ENCODE measurements around the gene KRTAP23-1.

KRTAP23-1 gene

GRCh38 chr21:30336596-30336995, 11.8 kb downstream of the KRTAP23-1 start:
- Mint-ChIP-seq H3K36me3 (ENCODE audit: low read depth) (no peaks in the 10 kb centered on the region), H3K27ac (no peak overlapping the region)

GRCh38 chr21:30333736-30334135, 14.7 kb downstream of the KRTAP23-1 start:
- no peaks in the 10 kb centered on the region for H3K27me3 Mint-ChIP-seq
- no peaks in the 10 kb centered on the region for H3K4me1 Mint-ChIP-seq (ENCODE audit: low read depth)
- H3K36me3 Mint-ChIP-seq (ENCODE audit: low read depth): no peaks in the 10 kb centered on the region
- no peak overlapping the region for H3K27ac Mint-ChIP-seq
- H3K9me3 Mint-ChIP-seq: no peaks in the 10 kb centered on the region
- no peak overlapping the region for H3K4me3 Mint-ChIP-seq

More at GRCh38 chr21:30336596-30336995, 11.8 kb downstream of the KRTAP23-1 start:
- Mint-ChIP-seq H3K27me3 (no peaks in the 10 kb centered on the region), H3K4me3 (no peak overlapping the region), H3K9me3 (no peaks in the 10 kb centered on the region), H3K4me1 (ENCODE audit: low read depth) (no peaks in the 10 kb centered on the region)

DNA sequence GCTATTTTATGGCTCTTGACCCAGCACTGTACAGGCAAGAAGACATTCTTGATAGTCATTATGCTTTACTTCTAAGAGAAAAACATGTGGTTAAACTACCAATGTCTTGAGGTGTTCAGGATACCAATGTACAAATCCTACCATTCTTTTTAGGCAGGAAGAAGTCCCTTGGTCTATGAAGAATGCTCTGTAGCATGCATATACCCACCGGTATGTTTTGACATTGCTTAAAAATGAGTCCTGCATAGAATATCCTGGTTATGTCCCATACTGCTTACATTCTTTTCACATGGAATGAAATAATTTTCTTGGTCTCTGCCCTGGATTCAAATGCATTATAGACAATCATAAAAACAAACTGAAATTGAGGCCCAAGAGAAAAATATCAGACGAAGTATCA, 15.7 kb downstream of the KRTAP23-1 start:
- Mint-ChIP-seq H3K4me1 (ENCODE audit: low read depth) (no peaks in the 10 kb centered on the region), H3K36me3 (ENCODE audit: low read depth) (no peaks in the 10 kb centered on the region), H3K27me3 (no peaks in the 10 kb centered on the region), H3K27ac (no peak overlapping the region), H3K9me3 (no peaks in the 10 kb centered on the region), H3K4me3 (no peak overlapping the region)

GRCh38 chr21:30329203-30329875, 19.1 kb downstream of the KRTAP23-1 start:
- Mint-ChIP-seq H3K9me3 (peaks cover 4% of the 10 kb centered on the region), H3K4me3 (no peak overlapping the region)

DNA sequence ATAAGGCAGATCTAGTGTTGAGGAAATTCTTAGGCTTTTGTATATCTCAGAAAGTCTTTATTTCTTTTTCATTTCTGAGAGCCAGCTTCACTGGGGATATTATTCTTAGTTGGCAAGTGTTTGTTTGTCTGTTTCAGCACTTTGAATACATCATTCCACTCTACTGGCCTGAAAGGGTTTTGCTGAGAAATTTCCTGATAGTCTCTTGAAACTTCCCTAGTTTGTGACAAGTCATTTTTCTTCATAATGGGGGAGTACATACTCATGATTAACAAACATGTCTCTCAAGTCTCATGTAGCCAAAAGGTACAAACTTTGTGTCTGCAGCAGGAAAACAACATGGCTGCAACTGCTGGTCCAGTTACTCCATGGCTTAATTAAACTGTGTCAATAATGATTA, 22.0 kb downstream of the KRTAP23-1 start:
- Mint-ChIP-seq H3K27ac (no peak overlapping the region), H3K27me3 (peaks cover 9% of the 10 kb centered on the region), H3K36me3 (ENCODE audit: low read depth) (no peaks in the 10 kb centered on the region), H3K9me3 (peaks cover 8% of the 10 kb centered on the region), H3K4me3 (no peak overlapping the region), H3K4me1 (ENCODE audit: low read depth) (no peaks in the 10 kb centered on the region)

More at GRCh38 chr21:30329203-30329875, 19.1 kb downstream of the KRTAP23-1 start:
- no peaks in the 10 kb centered on the region for H3K4me1 Mint-ChIP-seq (ENCODE audit: low read depth)
- peaks cover 8% of the 10 kb centered on the region for H3K27me3 Mint-ChIP-seq
- H3K27ac Mint-ChIP-seq: no peak overlapping the region
- no peaks in the 10 kb centered on the region for H3K36me3 Mint-ChIP-seq (ENCODE audit: low read depth)

DNA sequence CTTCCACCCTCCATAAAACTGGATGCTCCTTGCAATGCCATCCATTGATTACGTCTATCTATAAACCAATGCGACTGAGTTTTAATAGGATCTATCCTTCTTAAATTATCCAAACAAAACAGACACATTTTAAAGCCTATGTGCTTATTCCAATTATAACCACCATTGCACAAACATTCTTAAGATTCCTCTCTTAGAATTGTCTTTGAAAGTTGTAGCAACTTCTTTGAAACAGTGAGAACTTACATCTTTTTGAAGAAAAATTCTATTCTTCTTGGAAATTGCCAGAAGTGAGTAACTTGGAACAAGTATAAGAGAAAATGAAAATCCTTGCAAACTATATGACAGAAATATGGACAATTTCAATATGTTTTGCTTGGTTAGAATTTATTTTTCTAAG, 28.2 kb downstream of the KRTAP23-1 start, which contains the start of gene KRTAP26-1:
Gene KRTAP26-1 (minus strand): TSS at position 101 of the 400 bp plus-strand sequence. CDS start 280 bp downstream, outside the sequence.
- H3K4me1 Mint-ChIP-seq (ENCODE audit: low read depth): no peaks in the 10 kb centered on the region

GRCh38 chr21:30315701-30316100, 32.7 kb downstream of the KRTAP23-1 start:
- no peaks in the 10 kb centered on the region for H3K36me3 Mint-ChIP-seq (ENCODE audit: low read depth)
- H3K9me3 Mint-ChIP-seq: no peaks in the 10 kb centered on the region
- H3K27ac Mint-ChIP-seq: no peak overlapping the region
- no peak overlapping the region for H3K4me3 Mint-ChIP-seq
- H3K4me1 Mint-ChIP-seq (ENCODE audit: low read depth): no peaks in the 10 kb centered on the region
- H3K27me3 Mint-ChIP-seq: peaks cover 2% of the 10 kb centered on the region

More for the DNA sequence above, 28.2 kb downstream of the KRTAP23-1 start, which contains the start of gene KRTAP26-1:
- peaks cover 5% of the 10 kb centered on the region for H3K9me3 Mint-ChIP-seq
- no peak within 1 kb of the TSS for H3K4me3 Mint-ChIP-seq
- no peaks in the 10 kb centered on the region for H3K36me3 Mint-ChIP-seq (ENCODE audit: low read depth)
- H3K27ac Mint-ChIP-seq: no peak within 1 kb of the TSS
- peaks cover 5% of the 10 kb centered on the region for H3K27me3 Mint-ChIP-seq

DNA sequence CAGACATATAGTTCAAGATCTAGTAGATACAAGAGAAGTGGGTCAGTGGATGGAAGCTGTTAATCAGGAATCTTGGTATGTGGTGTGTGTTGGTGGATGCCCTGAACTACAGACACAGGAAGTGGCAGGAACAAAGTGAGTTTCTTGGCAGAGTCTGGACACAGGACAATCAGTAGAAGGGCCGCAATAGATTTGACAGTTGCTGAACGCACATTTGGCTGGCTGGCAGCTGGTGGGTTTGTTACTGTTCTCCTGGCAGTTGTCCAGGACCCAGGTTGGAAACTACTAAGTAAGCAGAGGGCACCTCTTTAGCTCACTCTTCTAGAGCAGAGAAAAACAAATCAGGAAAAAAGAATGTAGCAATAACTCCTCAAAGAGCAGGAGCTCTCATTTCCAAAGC, 41.5 kb downstream of the KRTAP23-1 start:
- no peak overlapping the region for H3K4me3 Mint-ChIP-seq
- H3K9me3 Mint-ChIP-seq: no peaks in the 10 kb centered on the region
- H3K4me1 Mint-ChIP-seq (ENCODE audit: low read depth): no peaks in the 10 kb centered on the region
- H3K27ac Mint-ChIP-seq: no peak overlapping the region
- H3K27me3 Mint-ChIP-seq: no peaks in the 10 kb centered on the region
- no peaks in the 10 kb centered on the region for H3K36me3 Mint-ChIP-seq (ENCODE audit: low read depth)

DNA sequence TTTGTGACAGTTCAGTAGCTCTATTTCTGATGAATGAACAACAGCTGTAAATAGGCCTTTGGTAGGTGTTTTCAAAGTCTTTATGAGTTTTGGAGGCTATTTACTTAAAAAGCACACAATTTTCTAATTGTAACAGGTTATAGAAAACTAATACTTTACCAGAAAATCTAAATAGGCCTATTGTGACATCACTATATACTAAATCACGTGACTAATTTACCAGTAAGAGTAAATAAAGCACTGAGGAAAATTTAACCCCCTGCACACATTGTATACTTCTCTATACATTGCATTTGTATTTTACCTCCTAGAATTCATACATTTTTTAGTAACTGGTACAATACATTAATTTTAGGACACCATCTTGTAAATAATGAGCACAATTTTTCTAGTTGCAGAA, 43.3 kb downstream of the KRTAP23-1 start:
- Mint-ChIP-seq H3K27me3 (no peaks in the 10 kb centered on the region), H3K27ac (no peak overlapping the region), H3K4me3 (no peak overlapping the region), H3K36me3 (ENCODE audit: low read depth) (no peaks in the 10 kb centered on the region), H3K9me3 (no peaks in the 10 kb centered on the region), H3K4me1 (ENCODE audit: low read depth) (no peaks in the 10 kb centered on the region)
